GM12873 (cell line): ENCODE measurements around the gene NBR1.
"Not testable (repeated sequence)": the region's sequence is repeated elsewhere in the genome, so short reads cannot be mapped to it uniquely, and the experiment has no call there.

ENCODE experiments used
- CTCF ChIP-seq: IDR thresholded peaks from 2 replicates; pipeline ENCODE4 v1.5.1; 2012; ENCODE audit warnings: low read depth, mild to moderate bottlenecking, moderate library complexity, low read length, control low read depth; ENCODE audit not compliant: insufficient read depth; ENCODE audit errors: missing control alignments

The NBR1 gene

GRCh38 chr17:43219746-43220380, 48.8 kb downstream of the NBR1 start:
- TF ChIP-seq CTCF = no peak

GRCh38 chr17:43220511-43221125, 49.6 kb downstream of the NBR1 start:
- TF ChIP-seq CTCF = no peak

- no peak for TF ChIP-seq CTCF
These were observed 53.2 kb downstream of the NBR1 start for GRCh38 chr17:43224146-43224705.

DNA sequence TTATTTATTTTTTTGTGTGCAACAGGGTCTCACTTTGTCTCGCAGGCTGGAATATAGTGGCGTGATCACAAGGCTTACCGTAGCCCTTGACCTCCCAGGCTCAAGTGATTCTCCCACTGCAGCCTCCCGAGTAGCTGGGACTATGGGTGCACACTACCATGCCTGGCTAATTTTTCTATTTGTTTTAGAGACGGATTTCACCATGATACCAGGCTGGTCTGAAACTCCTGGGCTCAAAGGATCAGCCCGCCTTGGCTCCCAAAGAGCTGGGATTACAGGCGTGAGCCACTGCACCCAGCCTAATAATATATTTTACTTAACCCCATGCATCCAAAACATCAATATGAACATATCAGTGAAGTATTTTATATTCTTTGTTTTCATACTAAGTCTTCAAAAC, 55.4 kb downstream of the NBR1 start:
- no peak for TF ChIP-seq CTCF

DNA sequence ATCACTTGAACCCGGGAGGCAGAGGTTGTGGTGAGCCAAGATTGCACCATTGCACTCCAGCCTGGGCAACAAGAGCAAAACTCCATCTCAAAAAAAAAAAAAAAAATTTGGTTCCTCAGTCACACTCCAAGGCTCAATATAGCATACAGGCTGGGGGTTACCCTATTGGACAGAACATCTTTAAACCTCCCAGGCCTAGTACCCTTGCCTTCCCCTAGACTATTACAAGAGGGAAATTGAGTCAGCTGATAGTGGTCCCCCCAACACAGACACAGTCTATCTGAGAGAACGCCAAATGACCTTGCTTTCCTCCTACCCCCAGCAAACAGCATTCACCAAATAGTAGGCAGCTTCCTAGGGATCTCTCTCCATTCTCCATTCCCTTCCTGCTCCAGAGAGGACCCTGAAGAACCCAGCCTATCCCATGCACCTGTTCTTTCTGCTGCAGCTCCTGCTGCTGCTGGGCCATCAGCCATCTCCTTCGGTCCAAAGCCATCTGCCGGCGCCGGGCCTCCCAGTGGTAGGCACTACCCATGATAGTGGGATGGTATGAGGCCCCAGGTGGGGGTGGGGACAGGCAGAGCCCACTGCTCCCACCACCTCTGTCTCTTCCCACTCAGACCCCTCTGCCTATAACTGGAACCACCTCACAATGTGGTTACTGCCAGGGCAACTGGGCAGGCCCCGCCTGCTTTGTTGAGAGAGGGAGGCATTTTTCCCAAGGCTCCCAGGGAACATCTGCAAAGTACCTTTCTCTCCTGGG, 57.2 kb downstream of the NBR1 start, which contains the start of gene CCDC200:
TSS of gene CCDC200 (minus strand) at position 604 of the 763 bp plus-strand sequence. CDS start at position 535, 69 bp downstream.
- not testable (repeated sequence) for TF ChIP-seq CTCF

- not testable (repeated sequence) for TF ChIP-seq CTCF
These were observed 62.9 kb downstream of the NBR1 start, which contains the start of gene RNU2-1 for GRCh38 chr17:43233877-43234276. Gene RNU2-1, minus strand, starts transcription at chr17:43233977.
